Adrenal gland (tissue), 12 donors: ENCODE results near the gene MAPK11. TPM values are rescaled to one million over a fixed set of nuclear protein-coding genes. Genes with fewer than 3 reads are reported as not detected.

Experiments used
- DNase-seq, 7 donors: peaks; one replicate each; pipeline ENCODE4 v3.0.0-alpha.2; 2019 to 2020
- H3K27ac ChIP-seq, 5 donors: fragments of 200-600 bp; sonication (generic) in 4 of 5; 1 replicate in 3 of 5; 2 replicates in 2 of 5; pipeline versions ENCODE4 v1.5.1 to v1.8.0; 2016 to 2020; ENCODE audit warnings: mild to moderate bottlenecking in 1 of 5
- H3K27me3 ChIP-seq: fragments of 200-600 bp; 2 replicates; pipeline ENCODE4 v1.8.0; 2021
- H3K36me3 ChIP-seq, 2 donors: fragments of 200-600 bp; replicated peaks in 1 of 2; 1 replicate in 1 of 2; 2 replicates in 1 of 2; pipeline versions ENCODE4 v1.5.1 to v1.8.0; 2018 to 2022
- H3K4me1 ChIP-seq, 2 donors: fragments of 200-600 bp; replicated peaks in 1 of 2; 1 replicate in 1 of 2; 2 replicates in 1 of 2; pipeline versions ENCODE4 v1.5.1 to v1.8.0; 2018 to 2021
- H3K4me3 ChIP-seq, 4 donors: fragments of 200-600 bp; sonication (generic) in 3 of 4; one replicate each; pipeline ENCODE4 v1.5.1; 2016 to 2018
- H3K9me3 ChIP-seq, 3 donors: fragments of 200-600 bp; sonication (generic) in 1 of 3; replicated peaks in 1 of 3; 1 replicate in 2 of 3; 2 replicates in 1 of 3; pipeline versions ENCODE4 v1.5.1 to v1.8.0; 2016 to 2021
- POLR2A ChIP-seq, 2 donors: fragments of 450-650 bp; IDR thresholded peaks; one replicate each; pipeline ENCODE4 v1.6.1; 2017; ENCODE audit warnings: antibody characterized with exemption in 2 of 2, mild to moderate bottlenecking in 2 of 2, moderate library complexity in 1 of 2
- WGBS, 4 donors: extraction: QIAGEN DNeasy Blood & Tissue Kit in 2 of 4; methylation state at CpG; one replicate each; pipeline versions ENCODE4 v1.1.5 to v1.1.7; 2013 to 2017; 5-methylcytosine and 5-hydroxymethylcytosine counted together
- intact Hi-C, 2 donors: fragments of 100-400 bp; cut with DNase I; formaldehyde crosslinking; loops; one replicate each; pipeline versions ENCODE4 v1.14.1 to v1.15.0; 2022 to 2023
- polyA plus RNA-seq, 3 donors: library from polyadenylated mRNA; stranded (reverse); fragments of 200-250 nt in 2 of 3; fragments of 350-450 nt in 1 of 3; fragmentation: Illumina TruSeq in 1 of 3; extraction: RNeasy Lipid Tissue Mini Kit (QIAGEN cat#74804) in 1 of 3; gene quantifications; one replicate each; pipeline ENCODE4 v1.2.3, GENCODE V29; 2013 to 2014
- total RNA-seq, 9 donors: library from RNA; depleted of rRNA in 4 of 9; stranded (reverse); fragments of >200 nt in 4 of 9; fragments of 120-200 nt in 1 of 9; fragmentation: NEBNext Ultra II Directional in 1 of 9; extraction: Animal tissue kit (Norgen Biotek cat#: 25700) in 1 of 9; gene quantifications; one replicate each; pipeline versions ENCODE4 v1.1.0 to v1.2.4, GENCODE V29; 2013 to 2023
- TF ChIP-seq, protein P1 (sequence below), 6 experiments: fragments of 450-650 bp in 4 of 6; fragments of 200-600 bp in 2 of 6; sonication (generic) in 1 of 6; IDR thresholded peaks; 1 replicate in 5 of 6; 2 replicates in 1 of 6; pipeline versions ENCODE4 v1.5.1 to v1.8.0; 2016 to 2021; ENCODE audit warnings: antibody characterized with exemption in 6 of 6, mild to moderate bottlenecking in 2 of 6, moderate library complexity in 1 of 6
- donor health status: healthy with polysubstance abuse.
- donor health status: Bipolar disorder and iron deficiency.
- donor health status: DM: yes; HTN: yes; CAD: no.
- donor health status: DM: no; HTN: no; CAD: no.
- donor health status: DM: no; HTN: no; CAD: no.
- donor health status: DM: yes; HTN: yes; CAD: no.

The MAPK11 gene
- total and polyA plus RNA-seq, 12 donors = 2.0 to 29.5 (median 6.7) TPM

GRCh38 chr22:50285568-50286229, 15.5 kb upstream of the MAPK11 start:
- H3K4me3 ChIP-seq = no peak overlapping the region
- intact Hi-C loops = no loop called here
- H3K36me3 ChIP-seq = peaks cover 0 to 92% of the 10 kb centered on the region in 2 donors
- peak overlapping the region in 1 of 5 donors; percentile 16 for H3K27ac ChIP-seq
- peaks cover 10 to 11% of the 10 kb centered on the region in 2 donors for H3K4me1 ChIP-seq
- no peak for DNase-seq
- TF ChIP-seq POLR2A (IDR thresholded peaks at IDR 0.05) = no peak
- TF ChIP-seq, protein P1, sequence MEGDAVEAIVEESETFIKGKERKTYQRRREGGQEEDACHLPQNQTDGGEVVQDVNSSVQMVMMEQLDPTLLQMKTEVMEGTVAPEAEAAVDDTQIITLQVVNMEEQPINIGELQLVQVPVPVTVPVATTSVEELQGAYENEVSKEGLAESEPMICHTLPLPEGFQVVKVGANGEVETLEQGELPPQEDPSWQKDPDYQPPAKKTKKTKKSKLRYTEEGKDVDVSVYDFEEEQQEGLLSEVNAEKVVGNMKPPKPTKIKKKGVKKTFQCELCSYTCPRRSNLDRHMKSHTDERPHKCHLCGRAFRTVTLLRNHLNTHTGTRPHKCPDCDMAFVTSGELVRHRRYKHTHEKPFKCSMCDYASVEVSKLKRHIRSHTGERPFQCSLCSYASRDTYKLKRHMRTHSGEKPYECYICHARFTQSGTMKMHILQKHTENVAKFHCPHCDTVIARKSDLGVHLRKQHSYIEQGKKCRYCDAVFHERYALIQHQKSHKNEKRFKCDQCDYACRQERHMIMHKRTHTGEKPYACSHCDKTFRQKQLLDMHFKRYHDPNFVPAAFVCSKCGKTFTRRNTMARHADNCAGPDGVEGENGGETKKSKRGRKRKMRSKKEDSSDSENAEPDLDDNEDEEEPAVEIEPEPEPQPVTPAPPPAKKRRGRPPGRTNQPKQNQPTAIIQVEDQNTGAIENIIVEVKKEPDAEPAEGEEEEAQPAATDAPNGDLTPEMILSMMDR (IDR thresholded peaks at IDR 0.05) = no peak
- WGBS, 4 donors = 86 to 97% (median 92%) methylated on average over 6 to 29 of the region's 34 CpGs
- H3K27me3 ChIP-seq = no peaks in the 10 kb centered on the region
- no peaks in the 10 kb centered on the region for H3K9me3 ChIP-seq

DNA sequence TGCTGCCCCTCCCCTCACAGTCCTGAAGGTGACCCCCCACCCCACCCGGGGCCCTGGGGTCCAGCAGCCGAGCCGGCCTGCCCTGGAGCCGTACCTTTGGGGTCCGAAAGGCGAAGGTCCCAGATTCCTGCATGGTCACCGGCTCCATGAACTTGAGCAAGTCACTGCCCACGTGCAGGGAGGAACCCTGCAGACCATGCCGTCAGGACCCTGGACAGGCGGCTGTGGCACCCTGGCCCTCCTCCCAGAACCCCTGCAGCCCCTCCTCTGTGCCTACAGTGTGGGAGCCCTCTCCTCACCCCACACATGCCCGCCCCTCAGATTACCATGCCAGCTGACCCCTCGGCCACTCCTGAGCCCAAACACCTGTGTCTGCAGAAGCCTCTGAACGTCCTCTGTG, 14.3 kb upstream of the MAPK11 start:
- Histone ChIP-seq H3K36me3 (peaks cover 0 to 93% of the 10 kb centered on the region in 2 donors), H3K9me3 (no peaks in the 10 kb centered on the region), H3K4me1 (peaks cover 10 to 11% of the 10 kb centered on the region in 2 donors), H3K27me3 (no peaks in the 10 kb centered on the region), H3K27ac (no peak overlapping the region), H3K4me3 (no peak overlapping the region)
- 72 to 93% (median 89%) methylated on average over 3 to 13 of the region's 13 CpGs for WGBS, 4 donors
- DNase-seq = no peak
- TF ChIP-seq, protein P1 (IDR thresholded peaks at IDR 0.05) = no peak
- TF ChIP-seq POLR2A (IDR thresholded peaks at IDR 0.05) = no peak
- intact Hi-C loops = no loop called here

- WGBS, 4 donors = 92 to 96% (median 95%) methylated on average over 6 to 30 of the region's 30 CpGs; no CpG with 5 or more reads in 1 of the 4 donors
- Histone ChIP-seq H3K4me1 (peaks cover 10 to 11% of the 10 kb centered on the region in 2 donors), H3K27me3 (no peaks in the 10 kb centered on the region), H3K36me3 (peaks cover 0 to 93% of the 10 kb centered on the region in 2 donors), H3K9me3 (no peaks in the 10 kb centered on the region), H3K4me3 (no peak overlapping the region), H3K27ac (no peak overlapping the region)
- intact Hi-C loops = no loop called here
- DNase-seq = no peak
- TF ChIP-seq, protein P1 (IDR thresholded peaks at IDR 0.05) = no peak
These were observed 13.6 kb upstream of the MAPK11 start for GRCh38 chr22:50283821-50284220.

- Histone ChIP-seq H3K27ac (peak overlapping the region in 4 of 5 donors; percentile 54 to 86 (median 67)), H3K4me1 (peaks cover 10 to 11% of the 10 kb centered on the region in 2 donors), H3K27me3 (no peaks in the 10 kb centered on the region), H3K36me3 (peaks cover 0 to 93% of the 10 kb centered on the region in 2 donors), H3K4me3 (no peak overlapping the region), H3K9me3 (no peaks in the 10 kb centered on the region)
- TF ChIP-seq, protein P1 (IDR thresholded peaks at IDR 0.05) = no peak
- TF ChIP-seq POLR2A (IDR thresholded peaks at IDR 0.05) = peak in 1 of 2 donors; percentile 13
- intact Hi-C loops = no loop called here
- peak in 6 of 7 donors; percentile 87 to 92 (median 90) for DNase-seq
- WGBS, 4 donors = 58 to 92% (median 60%) methylated on average over 7 to 45 of the region's 45 CpGs
These were observed 12.4 kb upstream of the MAPK11 start for GRCh38 chr22:50282361-50283155.
